ENCODE data around the gene TMEM141. TPM values are rescaled to one million over a fixed set of nuclear protein-coding genes. Genes with fewer than 3 reads are reported as not detected.

Gene TMEM141
- total and polyA plus RNA-seq, 4 donors: 38.9 to 76.9 (median 53.5) TPM

- no peak overlapping the region for H3K4me3 ChIP-seq (ENCODE audit: low read depth, low read length)
- no peaks in the 10 kb centered on the region for H3K27me3 ChIP-seq (ENCODE audit: control insufficient read depth, insufficient read depth, low read length)
- H3K36me3 ChIP-seq (ENCODE audit: control insufficient read depth, insufficient read depth, low read length): peaks cover 65% of the 10 kb centered on the region
- H3K27ac ChIP-seq (ENCODE audit: low read depth, low read length): no peak overlapping the region
- whole genome bisulfite sequencing (ENCODE audit: insufficient coverage): 87% methylated on average over 19 of the region's 30 CpGs
- H3K9me3 ChIP-seq (ENCODE audit: control insufficient read depth, insufficient read depth, low read length): no peaks in the 10 kb centered on the region
- peaks cover 14% of the 10 kb centered on the region for H3K4me1 ChIP-seq (ENCODE audit: control insufficient read depth, insufficient read depth, low read length)
- no peak for DNase-seq (ENCODE audit: low read depth in 4 of 6, low spot score in 6 of 6)
These were observed 32.2 kb downstream of the TMEM141 start for GRCh38 chr9:136823136-136824046.

GRCh38 chr9:136824496-136825225 lies 33.5 kb downstream of the TMEM141 start:
- H3K4me1 ChIP-seq (ENCODE audit: control insufficient read depth, insufficient read depth, low read length): peaks cover 14% of the 10 kb centered on the region
- H3K4me3 ChIP-seq (ENCODE audit: low read depth, low read length): no peak overlapping the region
- no peaks in the 10 kb centered on the region for H3K9me3 ChIP-seq (ENCODE audit: control insufficient read depth, insufficient read depth, low read length)
- H3K36me3 ChIP-seq (ENCODE audit: control insufficient read depth, insufficient read depth, low read length): peaks cover 78% of the 10 kb centered on the region
- H3K27ac ChIP-seq (ENCODE audit: low read depth, low read length): no peak overlapping the region
- no peaks in the 10 kb centered on the region for H3K27me3 ChIP-seq (ENCODE audit: control insufficient read depth, insufficient read depth, low read length)
- DNase-seq (ENCODE audit: low read depth in 4 of 6, low spot score in 6 of 6): no peak
- WGBS (ENCODE audit: insufficient coverage): 92% methylated on average over 12 of the region's 21 CpGs

DNA sequence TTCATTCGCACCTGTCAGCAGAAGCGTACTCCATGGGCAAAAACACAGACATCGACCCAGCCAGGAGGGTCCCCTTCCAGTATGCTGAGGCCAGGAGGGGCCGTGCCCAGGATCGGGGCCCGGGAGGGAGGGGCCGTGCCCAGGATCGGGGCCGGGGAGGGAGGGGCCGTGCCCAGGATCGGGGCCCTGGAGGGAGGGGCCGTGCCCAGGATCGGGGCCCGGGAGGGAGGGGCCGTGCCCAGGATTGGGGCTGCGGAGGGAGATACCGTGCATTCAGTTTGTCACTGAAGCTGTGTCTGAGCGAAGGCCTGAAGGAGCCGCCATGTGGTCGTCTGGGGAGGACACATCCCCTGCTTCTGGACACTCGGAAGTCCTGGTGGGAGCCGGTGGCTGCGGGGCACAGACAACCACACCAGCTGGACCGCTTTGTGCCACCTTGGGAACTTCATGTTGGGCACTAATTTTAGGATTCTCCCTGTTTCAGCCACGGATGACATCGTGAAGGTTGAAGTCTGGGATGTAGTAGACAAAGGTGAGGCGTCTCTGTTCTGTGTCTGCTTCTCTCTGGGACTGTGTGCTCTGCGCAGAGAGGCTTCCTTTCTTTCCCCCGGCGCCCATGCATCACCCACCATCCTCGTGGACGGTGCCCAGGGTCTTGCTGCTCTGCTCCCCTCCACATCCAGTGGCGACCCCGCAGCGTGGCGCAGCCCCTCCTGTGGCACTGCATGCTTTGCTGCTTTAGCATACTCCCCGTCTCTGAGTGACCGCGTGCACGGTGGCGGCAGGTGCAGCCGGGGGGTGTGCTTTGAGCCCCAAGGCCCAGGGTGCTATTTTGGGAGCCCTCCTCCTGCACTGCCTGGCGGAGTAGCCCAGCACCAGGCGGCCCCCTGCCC lies 34.4 kb downstream of the TMEM141 start:
- Histone ChIP-seq H3K4me1 (ENCODE audit: control insufficient read depth, insufficient read depth, low read length) (peaks cover 14% of the 10 kb centered on the region), H3K36me3 (ENCODE audit: control insufficient read depth, insufficient read depth, low read length) (peaks cover 87% of the 10 kb centered on the region), H3K27ac (ENCODE audit: low read depth, low read length) (no peak overlapping the region), H3K27me3 (ENCODE audit: control insufficient read depth, insufficient read depth, low read length) (no peaks in the 10 kb centered on the region), H3K4me3 (ENCODE audit: low read depth, low read length) (no peak overlapping the region), H3K9me3 (ENCODE audit: control insufficient read depth, insufficient read depth, low read length) (no peaks in the 10 kb centered on the region)
- no peak for DNase-seq (ENCODE audit: low read depth in 4 of 6, low spot score in 6 of 6)
- WGBS (ENCODE audit: insufficient coverage): 92% methylated on average over 40 of the region's 44 CpGs

DNA sequence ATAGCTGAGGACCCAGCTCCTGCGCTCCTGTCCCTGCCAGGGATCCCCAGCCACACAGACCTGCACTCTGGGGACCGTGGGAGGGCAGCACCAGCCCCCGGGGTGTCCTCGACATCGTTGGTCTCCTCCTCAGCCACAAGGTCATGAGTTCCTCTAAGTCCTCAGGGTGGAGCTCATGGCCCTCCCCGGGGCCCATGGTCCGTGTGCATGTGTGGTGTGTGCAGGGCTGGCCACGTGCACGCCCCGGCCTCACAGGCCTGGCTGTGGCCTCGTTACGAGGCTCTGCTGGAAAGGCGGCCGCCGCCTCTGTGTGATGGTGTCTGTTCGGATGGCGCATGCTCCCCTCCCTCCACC lies 35.0 kb downstream of the TMEM141 start:
- Histone ChIP-seq H3K4me3 (ENCODE audit: low read depth, low read length) (no peak overlapping the region), H3K9me3 (ENCODE audit: control insufficient read depth, insufficient read depth, low read length) (no peaks in the 10 kb centered on the region), H3K27me3 (ENCODE audit: control insufficient read depth, insufficient read depth, low read length) (no peaks in the 10 kb centered on the region), H3K27ac (ENCODE audit: low read depth, low read length) (no peak overlapping the region), H3K36me3 (ENCODE audit: control insufficient read depth, insufficient read depth, low read length) (peaks cover 93% of the 10 kb centered on the region), H3K4me1 (ENCODE audit: control insufficient read depth, insufficient read depth, low read length) (peaks cover 8% of the 10 kb centered on the region)
- WGBS (ENCODE audit: insufficient coverage): 94% methylated on average over 17 of the region's 17 CpGs
- DNase-seq (ENCODE audit: low read depth in 4 of 6, low spot score in 6 of 6): no peak

DNA sequence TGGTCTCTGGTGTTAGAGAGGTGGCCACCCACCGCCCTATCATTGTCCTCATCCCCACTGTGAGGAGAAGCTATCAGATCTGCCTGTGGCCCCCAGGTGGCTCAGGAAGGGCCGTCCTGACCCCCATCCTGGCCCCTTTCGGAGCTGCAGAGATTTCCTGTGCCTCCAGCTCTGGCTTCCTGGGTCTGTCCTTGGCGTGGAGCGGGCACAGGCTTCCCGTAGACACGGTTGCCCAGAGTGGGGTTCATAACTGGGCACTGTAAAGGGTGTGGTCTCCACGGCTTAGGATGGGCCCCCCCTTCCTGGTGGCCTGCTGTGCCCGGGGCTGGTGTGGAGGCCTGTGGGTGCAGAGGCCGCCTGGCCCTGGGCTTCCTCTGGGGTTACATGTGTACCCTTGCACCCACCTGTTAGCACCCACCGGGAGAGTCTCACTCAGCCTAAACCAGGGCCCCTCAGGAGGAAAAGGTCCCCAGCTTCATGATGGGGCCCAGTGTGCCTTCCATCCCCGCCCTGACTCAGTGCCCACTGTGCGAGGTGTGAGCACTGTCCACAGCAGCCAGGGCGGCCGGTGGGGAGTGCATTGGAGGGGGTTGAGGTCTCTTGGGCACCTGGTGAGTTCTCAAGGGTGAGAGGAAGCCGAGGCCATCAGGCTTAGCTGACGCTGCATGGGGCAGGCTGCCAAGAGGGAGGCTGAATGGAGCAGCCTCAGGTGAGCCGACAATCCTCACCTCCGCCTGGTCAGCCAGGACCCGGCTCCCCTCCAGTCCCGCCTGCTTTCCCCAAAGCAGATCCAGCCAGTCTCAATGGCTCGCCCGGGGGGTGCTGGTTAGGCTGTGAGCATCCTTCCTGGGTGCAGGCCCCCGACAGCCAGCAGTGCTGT lies 35.8 kb downstream of the TMEM141 start:
- WGBS (ENCODE audit: insufficient coverage): 95% methylated on average over 23 of the region's 24 CpGs
- DNase-seq (ENCODE audit: low read depth in 4 of 6, low spot score in 6 of 6): no peak
- Histone ChIP-seq H3K4me3 (ENCODE audit: low read depth, low read length) (no peak overlapping the region), H3K36me3 (ENCODE audit: control insufficient read depth, insufficient read depth, low read length) (peaks cover 98% of the 10 kb centered on the region), H3K27ac (ENCODE audit: low read depth, low read length) (no peak overlapping the region), H3K4me1 (ENCODE audit: control insufficient read depth, insufficient read depth, low read length) (peaks cover 5% of the 10 kb centered on the region), H3K9me3 (ENCODE audit: control insufficient read depth, insufficient read depth, low read length) (no peaks in the 10 kb centered on the region), H3K27me3 (ENCODE audit: control insufficient read depth, insufficient read depth, low read length) (no peaks in the 10 kb centered on the region)

GRCh38 chr9:136827794-136828473 lies 36.8 kb downstream of the TMEM141 start:
- H3K27ac ChIP-seq (ENCODE audit: low read depth, low read length): no peak overlapping the region
- 93% methylated on average over 11 of the region's 14 CpGs for WGBS (ENCODE audit: insufficient coverage)
- DNase-seq (ENCODE audit: low read depth in 4 of 6, low spot score in 6 of 6): no peak

GRCh38 chr9:136828474-136829140 lies 37.5 kb downstream of the TMEM141 start:
- Histone ChIP-seq H3K27me3 (ENCODE audit: control insufficient read depth, insufficient read depth, low read length) (no peaks in the 10 kb centered on the region), H3K4me1 (ENCODE audit: control insufficient read depth, insufficient read depth, low read length) (no peaks in the 10 kb centered on the region), H3K4me3 (ENCODE audit: low read depth, low read length) (no peak overlapping the region), H3K9me3 (ENCODE audit: control insufficient read depth, insufficient read depth, low read length) (no peaks in the 10 kb centered on the region), H3K27ac (ENCODE audit: low read depth, low read length) (no peak overlapping the region), H3K36me3 (ENCODE audit: control insufficient read depth, insufficient read depth, low read length) (peaks cover 100% of the 10 kb centered on the region)
- DNase-seq (ENCODE audit: low read depth in 4 of 6, low spot score in 6 of 6): no peak
- 95% methylated on average over 28 of the region's 31 CpGs for WGBS (ENCODE audit: insufficient coverage)

More at GRCh38 chr9:136827794-136828473, 36.8 kb downstream of the TMEM141 start:
- Histone ChIP-seq H3K9me3 (ENCODE audit: control insufficient read depth, insufficient read depth, low read length) (no peaks in the 10 kb centered on the region), H3K4me1 (ENCODE audit: control insufficient read depth, insufficient read depth, low read length) (no peaks in the 10 kb centered on the region), H3K36me3 (ENCODE audit: control insufficient read depth, insufficient read depth, low read length) (peaks cover 100% of the 10 kb centered on the region), H3K4me3 (ENCODE audit: low read depth, low read length) (no peak overlapping the region), H3K27me3 (ENCODE audit: control insufficient read depth, insufficient read depth, low read length) (no peaks in the 10 kb centered on the region)

- Histone ChIP-seq H3K27ac (ENCODE audit: low read depth, low read length) (no peak overlapping the region), H3K36me3 (ENCODE audit: control insufficient read depth, insufficient read depth, low read length) (peaks cover 94% of the 10 kb centered on the region), H3K9me3 (ENCODE audit: control insufficient read depth, insufficient read depth, low read length) (no peaks in the 10 kb centered on the region), H3K4me1 (ENCODE audit: control insufficient read depth, insufficient read depth, low read length) (no peaks in the 10 kb centered on the region), H3K4me3 (ENCODE audit: low read depth, low read length) (no peak overlapping the region), H3K27me3 (ENCODE audit: control insufficient read depth, insufficient read depth, low read length) (no peaks in the 10 kb centered on the region)
- 91% methylated on average over 13 of the region's 14 CpGs for WGBS (ENCODE audit: insufficient coverage)
- DNase-seq (ENCODE audit: low read depth in 4 of 6, low spot score in 6 of 6): no peak
These were observed 38.3 kb downstream of the TMEM141 start for GRCh38 chr9:136829412-136829811.

Data from spinal cord (tissue), 10 donors.